Measurements from ENCODE around the gene C2orf76. TPM values are rescaled to one million over a fixed set of nuclear protein-coding genes. Genes with fewer than 3 reads are reported as not detected.
"Not testable (repeated sequence)": the region's sequence is repeated elsewhere in the genome, so short reads cannot be mapped to it uniquely, and the experiment has no call there.

C2orf76 gene
- total RNA-seq, 2 experiments from 2014 or later, result 5.8 to 6.6 TPM

DNA sequence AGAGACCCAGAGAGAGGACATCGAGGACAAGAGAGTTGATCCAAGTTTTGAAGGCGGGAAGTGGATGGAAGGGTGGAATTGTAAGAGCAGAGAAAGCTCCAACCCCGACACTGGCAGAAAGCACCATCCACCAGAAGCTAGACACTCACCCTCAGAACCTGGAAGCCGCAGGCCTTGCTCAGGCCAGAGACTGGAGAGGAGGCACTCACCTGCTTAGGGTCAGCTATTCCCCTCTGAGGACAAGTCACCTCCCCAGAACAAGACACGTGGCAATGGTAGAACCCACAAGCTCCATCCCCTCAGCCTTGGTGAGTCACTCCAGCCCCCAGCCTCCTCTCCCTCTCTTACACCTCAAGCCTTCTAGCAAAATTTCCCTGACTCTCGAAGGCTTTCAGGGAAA lies 78.1 kb downstream of the C2orf76 start:
- H3K4me1 Mint-ChIP-seq (ENCODE audit: low read depth), result no peaks in the 10 kb centered on the region
- no peak overlapping the region for H3K27ac Mint-ChIP-seq
- DNase-seq (no peak), ATAC-seq (no peak)
- H3K36me3 Mint-ChIP-seq (ENCODE audit: low read depth), result no peaks in the 10 kb centered on the region
- H3K27me3 Mint-ChIP-seq (ENCODE audit: low read depth), result no peaks in the 10 kb centered on the region
- no peak overlapping the region for H3K4me3 Mint-ChIP-seq
- POLR2A ChIA-PET, result no interaction called here
- CTCF ChIA-PET, result no interaction called here
- H3K9me3 Mint-ChIP-seq (ENCODE audit: insufficient read depth), result no peaks in the 10 kb centered on the region

- no peak overlapping the region for H3K4me3 Mint-ChIP-seq
- H3K36me3 Mint-ChIP-seq (ENCODE audit: low read depth), result no peaks in the 10 kb centered on the region
- POLR2A ChIA-PET, result no interaction called here
- no peak overlapping the region for H3K27ac Mint-ChIP-seq
- ATAC-seq (no peak), DNase-seq (no peak)
- no peaks in the 10 kb centered on the region for H3K9me3 Mint-ChIP-seq (ENCODE audit: insufficient read depth)
- no peaks in the 10 kb centered on the region for H3K4me1 Mint-ChIP-seq (ENCODE audit: low read depth)
- CTCF ChIA-PET, result no interaction called here
- H3K27me3 Mint-ChIP-seq (ENCODE audit: low read depth), result no peaks in the 10 kb centered on the region
Measured at GRCh38 chr2:119286661-119287060, 80.0 kb downstream of the C2orf76 start.

DNA sequence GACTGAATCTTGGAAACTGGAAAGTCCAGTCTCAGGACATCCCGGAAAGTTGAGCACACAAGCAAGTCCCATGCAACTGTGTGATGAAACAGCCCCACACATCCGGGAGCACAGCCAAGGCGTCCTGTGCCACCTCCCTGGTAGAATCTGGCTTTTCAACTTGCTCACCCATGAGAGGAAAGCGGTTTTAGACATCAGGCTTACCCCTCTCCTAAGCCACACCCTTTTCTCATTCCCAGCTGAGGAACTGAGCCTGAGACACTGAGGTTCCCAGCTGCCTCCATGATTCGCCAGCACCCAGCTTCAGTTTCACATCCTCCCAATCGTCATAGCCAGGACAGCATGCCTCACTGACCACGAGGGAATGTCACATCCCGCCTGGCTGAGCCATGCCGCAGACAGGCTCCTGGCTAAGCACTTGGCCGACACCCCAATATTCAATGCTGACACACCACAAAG lies 82.7 kb downstream of the C2orf76 start:
- Mint-ChIP-seq H3K27ac (no peak overlapping the region), H3K4me1 (ENCODE audit: low read depth) (no peaks in the 10 kb centered on the region), H3K9me3 (ENCODE audit: insufficient read depth) (no peaks in the 10 kb centered on the region), H3K27me3 (ENCODE audit: low read depth) (no peaks in the 10 kb centered on the region), H3K4me3 (no peak overlapping the region), H3K36me3 (ENCODE audit: low read depth) (no peaks in the 10 kb centered on the region)
- DNase-seq (no peak), ATAC-seq (no peak)
- CTCF ChIA-PET, result no interaction called here
- POLR2A ChIA-PET, result no interaction called here

- CTCF ChIA-PET, result interaction anchor here (0.8 kb wide), 1 partner anchor 15 kb away, joined by 3 read pairs; no protein-coding TSS in a partner anchor
- POLR2A ChIA-PET, result no interaction called here
- no peak for DNase-seq
- Mint-ChIP-seq H3K36me3 (ENCODE audit: low read depth) (no peaks in the 10 kb centered on the region), H3K4me1 (ENCODE audit: low read depth) (no peaks in the 10 kb centered on the region), H3K9me3 (ENCODE audit: insufficient read depth) (no peaks in the 10 kb centered on the region), H3K27ac (no peak overlapping the region), H3K4me3 (no peak overlapping the region), H3K27me3 (ENCODE audit: low read depth) (no peaks in the 10 kb centered on the region)
- no peak for ATAC-seq
Measured at GRCh38 chr2:119282996-119283511, 83.6 kb downstream of the C2orf76 start.

GRCh38 chr2:119282146-119282995 lies 84.3 kb downstream of the C2orf76 start:
- Mint-ChIP-seq H3K4me1 (ENCODE audit: low read depth) (no peaks in the 10 kb centered on the region), H3K36me3 (ENCODE audit: low read depth) (no peaks in the 10 kb centered on the region), H3K9me3 (ENCODE audit: insufficient read depth) (no peaks in the 10 kb centered on the region), H3K27me3 (ENCODE audit: low read depth) (no peaks in the 10 kb centered on the region), H3K4me3 (no peak overlapping the region), H3K27ac (no peak overlapping the region)
- POLR2A ChIA-PET, result no interaction called here
- ATAC-seq (no peak), DNase-seq (no peak)
- CTCF ChIA-PET, result interaction anchor here (0.8 kb wide), 1 partner anchor 15 kb away, joined by 3 read pairs; no protein-coding TSS in a partner anchor

GRCh38 chr2:119280680-119281079 lies 86.0 kb downstream of the C2orf76 start:
- no peaks in the 10 kb centered on the region for H3K4me1 Mint-ChIP-seq (ENCODE audit: low read depth)
- ATAC-seq, result no peak
- DNase-seq, result no peak
- H3K9me3 Mint-ChIP-seq (ENCODE audit: insufficient read depth), result no peaks in the 10 kb centered on the region
- H3K27me3 Mint-ChIP-seq (ENCODE audit: low read depth), result no peaks in the 10 kb centered on the region
- H3K4me3 Mint-ChIP-seq, result no peak overlapping the region
- H3K36me3 Mint-ChIP-seq (ENCODE audit: low read depth), result no peaks in the 10 kb centered on the region
- POLR2A ChIA-PET, result no interaction called here
- CTCF ChIA-PET, result interaction anchor here (1.0 to 1.2 kb wide), 2 partner anchors 15 to 398 kb away, joined by 3 to 5 read pairs; no protein-coding TSS in a partner anchor
- no peak overlapping the region for H3K27ac Mint-ChIP-seq

GRCh38 chr2:119279666-119280065 lies 87.0 kb downstream of the C2orf76 start:
- H3K27ac Mint-ChIP-seq, result no peak overlapping the region
- no peak for DNase-seq
- no peaks in the 10 kb centered on the region for H3K27me3 Mint-ChIP-seq (ENCODE audit: low read depth)
- H3K36me3 Mint-ChIP-seq (ENCODE audit: low read depth), result no peaks in the 10 kb centered on the region
- no peak overlapping the region for H3K4me3 Mint-ChIP-seq
- no peak for ATAC-seq
- H3K9me3 Mint-ChIP-seq (ENCODE audit: insufficient read depth), result no peaks in the 10 kb centered on the region
- ChIA-PET POLR2A (no interaction called here), CTCF (no interaction called here)
- no peaks in the 10 kb centered on the region for H3K4me1 Mint-ChIP-seq (ENCODE audit: low read depth)

DNA sequence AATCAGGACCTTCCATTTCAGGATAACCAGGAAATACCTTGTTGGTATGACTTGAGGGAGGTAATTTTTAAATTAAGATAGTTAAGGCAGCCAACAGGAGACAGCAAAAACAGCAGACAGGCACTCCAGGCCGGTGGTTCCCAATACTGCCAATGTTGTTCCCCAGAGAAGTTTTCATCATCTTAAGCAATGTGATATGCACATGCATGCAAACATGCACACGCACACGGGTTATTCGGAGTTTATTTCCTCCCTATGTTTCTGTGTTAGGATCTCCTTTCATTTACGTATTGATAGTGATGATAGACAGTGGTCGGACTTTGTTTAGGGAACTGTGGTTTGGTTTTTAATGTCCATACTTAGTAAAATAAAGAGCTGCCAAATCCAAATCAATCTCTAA lies 87.7 kb downstream of the C2orf76 start:
- CTCF ChIA-PET, result no interaction called here
- POLR2A ChIA-PET, result no interaction called here
- DNase-seq (no peak), ATAC-seq (no peak)
- no peaks in the 10 kb centered on the region for H3K36me3 Mint-ChIP-seq (ENCODE audit: low read depth)
- no peaks in the 10 kb centered on the region for H3K9me3 Mint-ChIP-seq (ENCODE audit: insufficient read depth)
- no peaks in the 10 kb centered on the region for H3K27me3 Mint-ChIP-seq (ENCODE audit: low read depth)
- no peaks in the 10 kb centered on the region for H3K4me1 Mint-ChIP-seq (ENCODE audit: low read depth)
- H3K4me3 Mint-ChIP-seq, result no peak overlapping the region
- H3K27ac Mint-ChIP-seq, result no peak overlapping the region

DNA sequence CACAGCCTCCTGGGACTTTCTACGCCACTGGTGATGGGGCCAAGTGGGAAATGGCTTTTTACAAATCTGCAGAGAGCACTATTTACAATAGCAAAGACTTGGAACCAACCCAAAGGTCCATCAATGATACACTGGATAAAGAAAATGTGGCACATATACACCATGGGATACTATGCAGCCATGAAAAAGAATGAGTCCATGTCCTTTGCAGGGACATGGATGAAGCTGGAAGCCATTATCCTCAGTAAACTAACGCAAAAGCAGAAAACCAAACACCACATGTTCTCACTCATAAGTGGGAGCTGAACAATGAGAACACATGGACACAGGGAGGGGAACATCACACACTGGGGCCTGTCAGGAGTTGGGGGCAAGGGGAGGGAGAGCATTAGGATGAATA lies 88.2 kb downstream of the C2orf76 start:
- H3K4me3 Mint-ChIP-seq; CTCF ChIA-PET; H3K27me3 Mint-ChIP-seq (ENCODE audit: low read depth); POLR2A ChIA-PET; H3K4me1 Mint-ChIP-seq (ENCODE audit: low read depth); H3K9me3 Mint-ChIP-seq (ENCODE audit: insufficient read depth); H3K27ac Mint-ChIP-seq; H3K36me3 Mint-ChIP-seq (ENCODE audit: low read depth); ATAC-seq; DNase-seq: not testable (repeated sequence)

DNA sequence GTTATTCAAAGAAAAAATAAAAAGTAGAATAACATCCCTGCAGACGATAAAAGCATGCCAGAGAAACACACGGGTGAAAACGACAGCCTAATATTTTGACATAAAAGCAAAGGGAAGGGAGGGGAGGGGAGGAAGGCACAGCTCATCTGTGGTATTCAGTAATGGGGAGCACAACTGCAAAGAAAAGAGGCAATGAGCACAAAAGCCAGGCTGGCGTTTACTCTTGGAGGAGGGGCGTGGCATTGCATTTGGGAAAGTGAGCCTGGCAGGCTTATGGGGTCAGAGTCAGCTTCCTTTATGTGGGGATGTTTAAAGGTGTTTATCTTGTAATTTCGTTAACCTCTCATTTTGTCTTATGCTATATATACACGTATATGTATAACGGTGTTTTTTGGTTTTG lies 89.8 kb downstream of the C2orf76 start:
- POLR2A ChIA-PET, result no interaction called here
- no peak overlapping the region for H3K27ac Mint-ChIP-seq
- no peak overlapping the region for H3K4me3 Mint-ChIP-seq
- DNase-seq (no peak), ATAC-seq (no peak)
- H3K4me1 Mint-ChIP-seq (ENCODE audit: low read depth), result no peaks in the 10 kb centered on the region
- H3K27me3 Mint-ChIP-seq (ENCODE audit: low read depth), result no peaks in the 10 kb centered on the region
- CTCF ChIA-PET, result no interaction called here
- H3K9me3 Mint-ChIP-seq (ENCODE audit: insufficient read depth), result no peaks in the 10 kb centered on the region
- H3K36me3 Mint-ChIP-seq (ENCODE audit: low read depth), result no peaks in the 10 kb centered on the region

DNA sequence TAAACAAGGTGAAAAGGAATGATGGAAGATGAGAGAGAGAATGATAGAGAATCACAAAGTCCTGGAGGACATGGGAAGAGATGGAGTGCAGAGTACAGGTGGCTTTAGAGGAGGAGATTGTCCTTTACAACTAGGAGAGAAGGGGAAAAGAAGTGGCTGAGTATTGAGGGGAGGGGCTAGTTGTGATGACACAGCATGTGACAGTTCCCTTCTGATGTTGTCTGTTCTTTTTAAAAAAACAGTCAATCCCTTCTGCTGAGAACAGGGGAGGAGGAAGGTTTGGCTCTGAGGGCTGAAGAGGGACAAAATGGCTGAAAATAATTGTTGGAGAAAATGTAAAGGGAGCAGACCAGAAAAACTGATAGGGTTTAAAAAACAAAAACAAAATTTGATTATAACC lies 99.0 kb downstream of the C2orf76 start:
- Mint-ChIP-seq H3K27ac (no peak overlapping the region), H3K27me3 (ENCODE audit: low read depth) (peaks cover 13% of the 10 kb centered on the region), H3K9me3 (ENCODE audit: insufficient read depth) (no peaks in the 10 kb centered on the region), H3K4me3 (no peak overlapping the region), H3K36me3 (ENCODE audit: low read depth) (no peaks in the 10 kb centered on the region), H3K4me1 (ENCODE audit: low read depth) (no peaks in the 10 kb centered on the region)
- POLR2A ChIA-PET, result no interaction called here
- CTCF ChIA-PET, result no interaction called here
- DNase-seq, result no peak
- no peak for ATAC-seq

DNA sequence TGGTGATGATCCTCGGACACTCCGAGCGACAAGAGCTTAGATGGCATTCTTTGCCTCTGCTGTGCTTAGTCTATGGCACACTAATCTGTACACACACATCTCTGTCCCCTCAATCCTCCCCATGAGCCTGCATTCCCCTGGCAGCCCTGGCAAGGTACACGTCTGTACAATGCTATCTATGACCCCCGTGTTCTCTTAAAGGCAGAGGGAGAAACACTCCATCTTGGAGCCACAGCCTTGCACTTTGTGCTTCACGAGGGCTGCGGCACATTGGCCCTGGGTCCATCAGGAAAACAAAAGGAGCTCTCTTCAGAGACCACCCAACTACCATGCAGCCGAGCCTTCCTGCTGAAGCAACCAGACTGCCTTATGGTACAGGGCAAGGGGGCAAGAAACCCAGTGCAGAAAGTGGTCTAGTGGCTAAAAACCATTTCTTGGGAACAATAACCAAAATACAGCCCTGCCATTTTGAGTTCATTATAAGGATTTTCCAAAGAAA lies 100.5 kb downstream of the C2orf76 start:
- ChIA-PET CTCF (interaction anchor here (0.7 to 1.5 kb wide), 3 partner anchors 15 to 385 kb away, joined by 3 to 4 read pairs (median 3); no protein-coding TSS in a partner anchor), POLR2A (no interaction called here)
- Mint-ChIP-seq H3K36me3 (ENCODE audit: low read depth) (no peaks in the 10 kb centered on the region), H3K27ac (no peak overlapping the region), H3K4me1 (ENCODE audit: low read depth) (no peaks in the 10 kb centered on the region), H3K27me3 (ENCODE audit: low read depth) (peaks cover 13% of the 10 kb centered on the region), H3K4me3 (no peak overlapping the region), H3K9me3 (ENCODE audit: insufficient read depth) (no peaks in the 10 kb centered on the region)
- ATAC-seq, result no peak
- DNase-seq, result no peak
